Colonic mucosa (tissue), 4 donors: ENCODE data around the gene FCER2. TPM values are rescaled to one million over a fixed set of nuclear protein-coding genes. Genes with fewer than 3 reads are reported as not detected.

Source experiments
- DNase-seq: peaks from one replicate; pipeline ENCODE4 v3.0.0-alpha.2; 2020
- H3K27ac ChIP-seq: fragments of 200-600 bp; one replicate; pipeline ENCODE4 v1.8.0; 2021
- H3K27me3 ChIP-seq: fragments of 200-600 bp; one replicate; pipeline ENCODE4 v1.8.0; 2021
- H3K36me3 ChIP-seq: fragments of 200-600 bp; one replicate; pipeline ENCODE4 v1.8.0; 2021
- H3K4me1 ChIP-seq: fragments of 200-600 bp; one replicate; pipeline ENCODE4 v1.8.0; 2021; ENCODE audit warnings: mild to moderate bottlenecking
- H3K4me3 ChIP-seq: fragments of 200-600 bp; one replicate; pipeline ENCODE4 v1.8.0; 2021
- H3K9ac ChIP-seq, 2 donors: one replicate each; pipeline ENCODE4 v1.7.0; 2013; ENCODE audit warnings: control low read depth in 2 of 2, low read depth in 2 of 2, low read length in 2 of 2
- H3K9me3 ChIP-seq: fragments of 200-600 bp; one replicate; pipeline ENCODE4 v1.8.0; 2021
- intact Hi-C: fragments of 100-400 bp; cut with DNase I; formaldehyde crosslinking; loops from one replicate; pipeline ENCODE4 v1.14.1; 2022
- total RNA-seq, 2 donors: library from RNA; stranded (reverse); fragmentation: NEBNext Ultra II Directional in 1 of 2; extraction: Animal tissue kit (Norgen Biotek cat#: 25700) in 1 of 2; gene quantifications; one replicate each; pipeline ENCODE4 v1.2.1, GENCODE V29; 2021
- TF ChIP-seq, protein P1 (sequence below): fragments of 200-600 bp; IDR thresholded peaks from one replicate; pipeline ENCODE4 v1.8.0; 2022; ENCODE audit warnings: antibody characterized with exemption, mild to moderate bottlenecking
- donor health status: healthy.
- donor health status: DM: no; HTN: no; CAD: no.
- donor health status: DM: no; HTN: no; CAD: no.

Gene FCER2
- total RNA-seq, 2 donors from 2014 or later = 0.35 to 1.3 TPM

DNA sequence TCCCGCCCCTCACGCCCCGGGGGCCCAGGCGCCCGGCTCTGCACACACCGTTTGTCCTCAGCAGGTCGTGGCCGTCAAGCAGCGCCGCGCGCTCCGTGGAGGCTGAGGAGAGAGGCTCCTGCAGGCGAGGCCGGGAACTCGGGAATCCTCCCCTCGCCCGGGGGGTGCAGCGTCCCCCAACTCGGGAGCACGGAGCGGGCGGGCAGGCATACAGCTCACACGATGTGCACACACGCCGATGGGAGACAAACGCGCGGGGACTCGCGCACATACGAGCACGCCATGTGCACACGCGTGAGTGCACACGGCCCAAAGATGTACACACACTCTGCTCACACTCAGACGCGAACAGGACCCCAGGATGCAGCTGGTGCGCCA, 29.3 kb upstream of the FCER2 start:
- no peak overlapping the region for H3K27ac ChIP-seq
- H3K4me1 ChIP-seq = no peaks in the 10 kb centered on the region
- intact Hi-C loops = no loop called here
- no peaks in the 10 kb centered on the region for H3K36me3 ChIP-seq
- H3K4me3 ChIP-seq = no peak overlapping the region
- DNase-seq = no peak
- H3K9ac ChIP-seq = no peak overlapping the region
- TF ChIP-seq, protein P1, sequence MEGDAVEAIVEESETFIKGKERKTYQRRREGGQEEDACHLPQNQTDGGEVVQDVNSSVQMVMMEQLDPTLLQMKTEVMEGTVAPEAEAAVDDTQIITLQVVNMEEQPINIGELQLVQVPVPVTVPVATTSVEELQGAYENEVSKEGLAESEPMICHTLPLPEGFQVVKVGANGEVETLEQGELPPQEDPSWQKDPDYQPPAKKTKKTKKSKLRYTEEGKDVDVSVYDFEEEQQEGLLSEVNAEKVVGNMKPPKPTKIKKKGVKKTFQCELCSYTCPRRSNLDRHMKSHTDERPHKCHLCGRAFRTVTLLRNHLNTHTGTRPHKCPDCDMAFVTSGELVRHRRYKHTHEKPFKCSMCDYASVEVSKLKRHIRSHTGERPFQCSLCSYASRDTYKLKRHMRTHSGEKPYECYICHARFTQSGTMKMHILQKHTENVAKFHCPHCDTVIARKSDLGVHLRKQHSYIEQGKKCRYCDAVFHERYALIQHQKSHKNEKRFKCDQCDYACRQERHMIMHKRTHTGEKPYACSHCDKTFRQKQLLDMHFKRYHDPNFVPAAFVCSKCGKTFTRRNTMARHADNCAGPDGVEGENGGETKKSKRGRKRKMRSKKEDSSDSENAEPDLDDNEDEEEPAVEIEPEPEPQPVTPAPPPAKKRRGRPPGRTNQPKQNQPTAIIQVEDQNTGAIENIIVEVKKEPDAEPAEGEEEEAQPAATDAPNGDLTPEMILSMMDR = no peak
- H3K9me3 ChIP-seq = no peaks in the 10 kb centered on the region
- H3K27me3 ChIP-seq = peaks cover 15% of the 10 kb centered on the region

DNA sequence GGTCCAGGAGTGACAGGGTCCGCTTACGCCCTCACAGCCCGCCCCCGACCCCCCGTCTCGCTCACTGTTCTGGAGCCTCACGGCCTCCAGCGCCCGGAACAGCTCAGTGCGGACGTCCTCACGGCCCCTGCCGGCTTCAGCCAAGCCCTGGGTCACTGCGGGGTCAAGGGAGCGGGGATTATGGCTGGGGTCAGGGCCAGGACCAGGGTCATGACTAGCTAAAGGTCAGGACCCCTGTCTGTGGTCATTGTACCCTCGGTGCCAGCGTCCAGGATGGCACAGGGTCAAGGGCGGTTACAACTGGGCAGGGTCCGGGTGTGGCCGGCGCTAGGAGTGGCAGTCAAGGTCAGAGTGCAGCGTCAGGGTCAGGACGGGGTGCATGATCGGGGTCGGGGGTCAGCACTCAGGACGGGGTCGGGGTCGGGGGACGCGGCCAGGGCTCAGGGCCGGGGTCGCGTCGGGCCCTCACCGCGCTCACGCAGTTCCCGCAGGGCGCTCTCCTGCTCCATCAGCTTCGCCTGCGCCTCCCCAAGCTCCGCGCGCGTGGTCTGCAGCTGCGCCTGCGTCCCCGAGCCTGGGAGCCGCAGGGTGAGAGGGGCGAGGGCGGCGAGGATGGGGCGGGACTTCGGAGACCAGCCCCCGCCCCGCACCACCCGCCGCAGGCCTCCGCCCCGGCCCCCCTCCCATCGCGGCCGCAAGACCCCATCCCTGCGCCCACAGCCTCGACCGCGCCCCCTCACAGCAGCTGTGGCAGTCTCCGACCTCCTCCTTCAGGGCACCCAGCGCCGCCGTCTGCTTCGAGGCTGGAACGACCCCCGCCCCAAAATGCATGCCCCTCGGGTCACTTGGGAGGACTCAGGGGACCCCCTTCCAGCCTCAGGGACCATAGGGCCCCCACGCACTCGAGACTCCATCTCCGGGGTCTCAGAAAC, 28.6 kb upstream of the FCER2 start:
- peaks cover 15% of the 10 kb centered on the region for H3K27me3 ChIP-seq
- no peaks in the 10 kb centered on the region for H3K4me1 ChIP-seq
- intact Hi-C loops = no loop called here
- H3K36me3 ChIP-seq = no peaks in the 10 kb centered on the region
- no peak for DNase-seq
- H3K4me3 ChIP-seq = no peak overlapping the region
- H3K9me3 ChIP-seq = no peaks in the 10 kb centered on the region
- H3K27ac ChIP-seq = no peak overlapping the region
- TF ChIP-seq, protein P1 = no peak
- no peak overlapping the region for H3K9ac ChIP-seq

DNA sequence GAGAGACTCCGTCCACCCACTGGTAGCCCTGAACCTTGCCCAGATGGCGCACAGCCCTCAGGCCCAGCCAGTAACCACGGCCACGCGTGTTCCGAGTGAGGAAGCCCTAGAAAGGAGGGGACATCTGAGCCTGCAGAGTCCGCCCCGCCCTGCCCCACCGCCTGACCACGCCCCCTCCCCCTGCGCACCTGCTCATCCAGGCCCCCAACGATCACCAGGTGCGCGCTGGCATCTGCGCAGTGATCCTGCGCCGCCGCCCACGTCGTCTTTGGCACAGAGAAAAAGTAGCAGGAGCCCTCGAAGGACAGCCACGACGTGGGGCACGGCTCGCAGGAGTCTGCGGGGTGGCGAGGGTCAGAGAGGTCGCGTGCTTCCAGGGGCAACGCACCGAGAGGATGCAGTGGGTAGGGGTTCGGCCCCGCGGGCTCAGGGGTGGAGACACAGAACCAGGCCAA, 27.9 kb upstream of the FCER2 start:
- intact Hi-C loops = no loop called here
- no peak overlapping the region for H3K4me3 ChIP-seq

DNA sequence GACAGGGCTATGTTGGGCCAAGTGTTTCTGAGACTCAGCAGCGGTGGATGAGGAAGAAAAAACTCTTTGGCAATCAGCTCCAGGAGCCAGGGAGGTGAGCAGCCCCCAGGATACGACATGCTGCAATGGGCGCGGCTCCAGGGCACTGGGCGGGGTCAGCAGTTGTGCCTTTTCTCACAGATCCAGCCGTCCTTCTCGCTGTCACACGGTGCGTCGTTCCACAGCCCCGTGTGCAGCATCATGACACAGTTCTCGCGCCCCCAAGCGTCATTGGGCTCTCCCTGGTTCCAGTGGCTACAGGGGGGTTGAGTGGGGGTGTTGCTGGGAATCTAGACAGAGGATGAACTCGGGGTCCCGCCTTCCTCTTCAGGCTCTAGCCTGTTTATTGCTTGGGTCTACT, 27.3 kb upstream of the FCER2 start:
- Histone ChIP-seq H3K27me3 (peaks cover 15% of the 10 kb centered on the region), H3K9ac (no peak overlapping the region), H3K4me3 (no peak overlapping the region), H3K4me1 (no peaks in the 10 kb centered on the region), H3K27ac (no peak overlapping the region), H3K36me3 (no peaks in the 10 kb centered on the region), H3K9me3 (no peaks in the 10 kb centered on the region)
- DNase-seq = no peak
- TF ChIP-seq, protein P1 = no peak
- intact Hi-C loops = no loop called here

More for the DNA sequence above, 27.9 kb upstream of the FCER2 start:
- no peak overlapping the region for H3K9ac ChIP-seq
- no peak for DNase-seq
- TF ChIP-seq, protein P1 = no peak
- H3K27me3 ChIP-seq = peaks cover 15% of the 10 kb centered on the region
- no peaks in the 10 kb centered on the region for H3K9me3 ChIP-seq
- no peaks in the 10 kb centered on the region for H3K4me1 ChIP-seq
- no peaks in the 10 kb centered on the region for H3K36me3 ChIP-seq
- H3K27ac ChIP-seq = no peak overlapping the region

DNA sequence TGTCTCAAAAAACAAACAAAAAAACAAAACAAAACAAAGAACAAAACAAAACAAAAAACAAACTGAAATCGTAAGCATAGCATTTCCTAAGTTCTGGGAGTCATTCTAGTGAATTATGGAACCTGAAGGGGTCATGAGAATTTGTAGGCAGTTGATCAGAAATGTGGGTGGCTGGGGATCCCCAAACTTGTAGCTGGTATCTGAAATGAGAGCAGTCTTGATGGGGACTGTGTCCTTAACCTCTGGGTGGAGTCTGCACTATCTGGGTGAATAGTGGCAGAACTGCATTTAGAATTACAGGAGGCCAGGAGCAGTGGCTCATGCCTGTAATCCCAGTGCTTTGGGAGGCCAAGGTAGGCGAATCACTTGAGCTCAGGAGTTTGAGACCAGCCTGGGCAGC, 23.9 kb upstream of the FCER2 start:
- TF ChIP-seq, protein P1 = no peak
- no peak for DNase-seq
- no peaks in the 10 kb centered on the region for H3K36me3 ChIP-seq
- H3K4me1 ChIP-seq = no peaks in the 10 kb centered on the region
- peaks cover 15% of the 10 kb centered on the region for H3K27me3 ChIP-seq
- H3K9ac ChIP-seq = no peak overlapping the region
- H3K9me3 ChIP-seq = no peaks in the 10 kb centered on the region
- no peak overlapping the region for H3K4me3 ChIP-seq
- H3K27ac ChIP-seq = no peak overlapping the region
- intact Hi-C loops = no loop called here
